GM12892 (cell line): ENCODE results near the gene RNH1.

Experiments used
- POLR2A ChIP-seq: IDR thresholded peaks from 2 replicates; pipeline ENCODE4 v1.6.1; 2011; ENCODE audit warnings: low read depth, low read length, control low read depth
- POLR2AphosphoS5 ChIP-seq: IDR thresholded peaks from 2 replicates; pipeline ENCODE4 v1.6.1; 2011; ENCODE audit warnings: low read depth, low read length, control low read depth
- TAF1 ChIP-seq: IDR thresholded peaks from 2 replicates; pipeline ENCODE4 v1.6.1; 2011; ENCODE audit warnings: low read depth, mild to moderate bottlenecking, control low read depth, low read length, borderline replicate concordance

DNA sequence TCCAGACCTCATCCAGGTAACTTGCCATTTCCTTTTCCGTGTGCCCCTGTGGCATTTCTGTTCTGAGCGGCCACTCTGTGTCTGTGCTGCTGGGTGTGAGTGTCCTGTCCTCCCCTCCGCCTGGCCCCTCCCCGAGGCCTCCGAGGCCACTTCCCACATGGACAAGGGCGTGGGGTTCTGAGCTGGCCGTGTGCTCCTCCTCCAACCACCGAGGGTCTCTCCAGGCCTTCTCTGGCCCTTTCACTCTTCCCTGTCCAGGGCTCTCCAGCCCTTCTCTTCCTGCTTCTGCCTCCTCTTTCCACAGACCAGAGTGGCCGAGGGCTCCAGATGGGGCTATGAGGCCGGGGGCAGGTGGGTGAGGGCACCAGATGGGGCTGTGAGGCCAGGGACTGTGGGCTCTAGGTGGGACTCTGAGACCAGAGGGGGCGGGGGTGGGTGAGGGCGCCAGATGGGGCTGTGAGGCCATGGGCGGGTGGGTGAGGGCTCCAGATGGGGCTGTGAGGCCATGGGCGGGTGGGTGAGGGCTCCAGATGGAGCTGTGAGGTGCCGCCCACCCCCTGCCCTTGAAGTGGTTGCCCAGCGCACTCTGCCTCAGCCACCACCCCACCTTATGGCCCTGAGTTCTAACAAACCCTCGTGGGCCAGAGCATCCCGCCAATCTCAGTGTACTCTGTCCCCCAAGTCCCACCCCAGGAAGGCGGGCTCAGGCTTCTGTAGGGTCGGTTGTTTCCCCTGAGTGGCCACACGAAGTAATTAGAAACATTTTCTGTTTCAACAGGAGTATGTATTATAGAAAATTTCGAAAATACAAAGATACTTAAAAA, 32.9 kb downstream of the RNH1 start:
- TF ChIP-seq POLR2A (no peak), POLR2AphosphoS5 (no peak), TAF1 (no peak)
